Gastroesophageal sphincter (tissue), 4 donors: Measurements from ENCODE around the gene SPATA25. TPM values are rescaled to one million over a fixed set of nuclear protein-coding genes. Genes with fewer than 3 reads are reported as not detected.
A peak's percentile ranks its signal among the peaks of the same experiment; 100 is the strongest.
"Not testable (repeated sequence)": the region's sequence is repeated elsewhere in the genome, so short reads cannot be mapped to it uniquely, and the experiment has no call there.

Experiments used
- ATAC-seq: fragments of 150-250 bp; one replicate; pipeline ENCODE4 v1.9.1; 2016; ENCODE audit warnings: mild to moderate bottlenecking, moderate library complexity
- H3K27ac ChIP-seq, 4 donors: fragments of 200-600 bp; sonication (generic) in 3 of 4; 1 replicate in 3 of 4; 2 replicates in 1 of 4; pipeline ENCODE4 v1.5.1; 2016 to 2019
- H3K27me3 ChIP-seq: fragments of 200-600 bp; sonication (generic); one replicate; pipeline ENCODE4 v1.5.1; 2019
- H3K36me3 ChIP-seq, 2 donors: fragments of 200-600 bp; sonication (generic); one replicate each; pipeline ENCODE4 v1.5.1; 2019; ENCODE audit warnings: control low read depth in 1 of 2
- H3K4me1 ChIP-seq, 3 donors: fragments of 200-600 bp; sonication (generic); 1 replicate in 2 of 3; 2 replicates in 1 of 3; pipeline ENCODE4 v1.5.1; 2016 to 2019; ENCODE audit warnings: control low read depth in 2 of 3
- H3K4me3 ChIP-seq, 2 donors: fragments of 200-600 bp; sonication (generic); one replicate each; pipeline ENCODE4 v1.5.1; 2019; ENCODE audit warnings: mild to moderate bottlenecking in 1 of 2, moderate library complexity in 1 of 2
- H3K9me3 ChIP-seq, 3 donors: fragments of 200-600 bp; sonication (generic); one replicate each; pipeline ENCODE4 v1.5.1; 2017 to 2019; ENCODE audit warnings: control low read depth in 2 of 3
- CTCF ChIP-seq, 4 experiments: fragments of 200-600 bp in 2 of 4; fragments of 450-650 bp in 2 of 4; sonication (generic) in 1 of 4; IDR thresholded peaks; one replicate each; pipeline ENCODE4 v1.5.1; 2017 to 2019; ENCODE audit warnings: antibody characterized with exemption in 4 of 4, mild to moderate bottlenecking in 2 of 4, moderate library complexity in 2 of 4
- EP300 ChIP-seq: sonication (generic); formaldehyde crosslinking; IDR thresholded peaks from one replicate; pipeline ENCODE4 v1.6.1; 2017; ENCODE audit warnings: antibody characterized with exemption, mild to moderate bottlenecking
- POLR2A ChIP-seq, 2 donors: fragments of 450-650 bp; IDR thresholded peaks; one replicate each; pipeline ENCODE4 v1.6.1; 2017; ENCODE audit warnings: antibody characterized with exemption in 2 of 2, mild to moderate bottlenecking in 2 of 2, moderate library complexity in 1 of 2
- POLR2AphosphoS5 ChIP-seq: sonication (generic); formaldehyde crosslinking; IDR thresholded peaks from one replicate; pipeline ENCODE4 v1.6.1; 2017; ENCODE audit warnings: antibody characterized with exemption
- WGBS, 2 donors: methylation state at CpG; one replicate each; pipeline ENCODE4 v1.1.5; 2018; ENCODE audit warnings: low coverage in 1 of 2; 5-methylcytosine and 5-hydroxymethylcytosine counted together
- total RNA-seq, 4 donors: library from RNA; depleted of rRNA; stranded (reverse); fragments of >200 nt; gene quantifications; one replicate each; pipeline ENCODE4 v1.1.0, GENCODE V29; 2016

Gene SPATA25
- total RNA-seq, 4 donors from 2014 or later: 4.2 to 7.9 (median 5.1) TPM; not detected in 1

GRCh38 chr20:45902199-45902701 lies 14.8 kb upstream of the SPATA25 start:
- Histone ChIP-seq H3K27ac (no peak overlapping the region), H3K27me3 (no peaks in the 10 kb centered on the region), H3K36me3 (peaks cover 0 to 83% of the 10 kb centered on the region in 2 donors), H3K4me3 (no peak overlapping the region), H3K4me1 (no peaks in the 10 kb centered on the region), H3K9me3 (no peaks in the 10 kb centered on the region)
- no CpG with 5 or more reads among the region's 14 CpGs for WGBS, 2 donors
- TF ChIP-seq POLR2A (IDR thresholded peaks at IDR 0.05) (peak in 1 of 2 donors; percentile 3), CTCF (IDR thresholded peaks at IDR 0.05) (no peak), POLR2AphosphoS5 (no peak), EP300 (no peak)
- ATAC-seq: peak; percentile 26

- H3K4me1 ChIP-seq, H3K9me3 ChIP-seq, ATAC-seq, H3K4me3 ChIP-seq, H3K27me3 ChIP-seq, H3K27ac ChIP-seq: not testable (repeated sequence)
- H3K36me3 ChIP-seq: peaks cover 0 to 89% of the 10 kb centered on the region in 2 donors
- WGBS, 2 donors: 94 to 95% methylated on average over 5 to 6 of the region's 6 CpGs
Measured at GRCh38 chr20:45901332-45901731, 13.9 kb upstream of the SPATA25 start.

DNA sequence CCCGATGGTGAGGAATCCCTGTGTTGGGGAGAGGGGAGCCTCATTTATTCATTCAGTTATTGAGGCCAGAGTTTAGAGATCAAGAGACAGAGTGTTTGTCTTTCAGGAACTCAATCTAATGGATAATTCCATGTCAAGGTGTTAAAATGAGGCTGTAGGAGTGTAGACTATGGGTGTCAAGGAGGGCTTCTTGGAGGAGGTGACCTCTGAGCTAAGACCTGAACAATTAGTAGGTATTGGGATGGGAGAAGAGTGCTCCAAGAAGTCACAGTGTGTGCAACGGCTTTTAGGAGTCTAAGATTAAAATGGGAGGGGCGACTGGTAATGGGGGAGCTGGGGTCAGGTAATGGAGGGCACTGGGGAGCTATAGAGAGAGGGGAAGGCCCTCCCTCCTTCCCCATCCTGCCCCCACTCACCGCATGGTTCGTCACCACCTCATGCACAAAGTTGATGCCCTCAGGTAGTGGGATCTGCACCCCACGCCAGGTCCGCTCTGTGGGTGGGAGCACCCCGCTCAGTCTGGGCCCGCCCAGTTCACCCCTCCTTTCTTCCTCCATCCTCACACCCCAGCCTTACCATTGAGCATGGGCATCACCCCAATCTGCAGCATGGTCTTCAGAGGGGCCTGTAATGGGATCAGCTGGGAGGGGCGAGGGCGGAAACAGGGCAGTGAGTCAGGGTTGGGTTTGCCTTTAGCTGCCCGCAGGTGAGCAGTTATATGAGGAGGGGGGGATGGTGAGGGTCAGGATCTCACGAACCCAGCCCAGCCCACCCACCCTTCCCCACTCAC lies 11.8 kb upstream of the SPATA25 start:
- Histone ChIP-seq H3K36me3 (peaks cover 0 to 89% of the 10 kb centered on the region in 2 donors), H3K4me1 (no peaks in the 10 kb centered on the region), H3K4me3 (no peak overlapping the region), H3K27me3 (no peaks in the 10 kb centered on the region), H3K9me3 (no peaks in the 10 kb centered on the region), H3K27ac (no peak overlapping the region)
- TF ChIP-seq POLR2AphosphoS5 (no peak), POLR2A (IDR thresholded peaks at IDR 0.05) (no peak), CTCF (IDR thresholded peaks at IDR 0.05) (no peak), EP300 (no peak)
- WGBS, 2 donors: 73 to 76% methylated on average over 4 to 7 of the region's 13 CpGs
- no peak for ATAC-seq

DNA sequence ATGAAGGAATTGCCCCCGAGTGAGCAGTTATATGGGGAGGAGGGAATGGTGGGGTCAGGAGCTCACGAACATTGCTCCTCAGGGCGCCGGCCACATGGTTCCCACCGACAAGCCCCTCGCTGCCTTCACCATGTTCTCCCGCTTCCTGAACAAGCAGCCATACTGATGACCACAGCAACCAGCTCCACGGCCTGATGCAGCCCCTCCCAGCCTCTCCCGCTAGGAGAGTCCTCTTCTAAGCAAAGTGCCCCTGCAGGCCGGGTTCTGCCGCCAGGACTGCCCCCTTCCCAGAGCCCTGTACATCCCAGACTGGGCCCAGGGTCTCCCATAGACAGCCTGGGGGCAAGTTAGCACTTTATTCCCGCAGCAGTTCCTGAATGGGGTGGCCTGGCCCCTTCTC lies 10.9 kb upstream of the SPATA25 start:
- no peak for TF ChIP-seq POLR2A (IDR thresholded peaks at IDR 0.05)
- TF ChIP-seq EP300: no peak
- no peak for TF ChIP-seq POLR2AphosphoS5
- no peak for TF ChIP-seq CTCF (IDR thresholded peaks at IDR 0.05)
- 81 to 90% methylated on average over 4 to 5 of the region's 12 CpGs for WGBS, 2 donors
- no peak overlapping the region for H3K4me3 ChIP-seq
- no peaks in the 10 kb centered on the region for H3K9me3 ChIP-seq
- H3K36me3 ChIP-seq: peaks cover 0 to 94% of the 10 kb centered on the region in 2 donors
- H3K27me3 ChIP-seq: no peaks in the 10 kb centered on the region
- H3K4me1 ChIP-seq: peaks cover 0 to 2% (median 0%) of the 10 kb centered on the region in 3 donors
- H3K27ac ChIP-seq: no peak overlapping the region
- ATAC-seq: no peak

- ATAC-seq: no peak
- Histone ChIP-seq H3K27me3 (no peaks in the 10 kb centered on the region), H3K9me3 (no peaks in the 10 kb centered on the region), H3K4me3 (no peak overlapping the region), H3K4me1 (peaks cover 0 to 8% (median 3%) of the 10 kb centered on the region in 3 donors), H3K27ac (no peak overlapping the region), H3K36me3 (peaks cover 0 to 95% of the 10 kb centered on the region in 2 donors)
- WGBS, 2 donors: 80% methylated on average over 1 of the region's 7 CpGs; no CpG with 5 or more reads in 1 of the 2 donors
- TF ChIP-seq POLR2A (IDR thresholded peaks at IDR 0.05): no peak
- TF ChIP-seq POLR2AphosphoS5: no peak
- no peak for TF ChIP-seq EP300
Measured at GRCh38 chr20:45897692-45898091, 10.3 kb upstream of the SPATA25 start.

DNA sequence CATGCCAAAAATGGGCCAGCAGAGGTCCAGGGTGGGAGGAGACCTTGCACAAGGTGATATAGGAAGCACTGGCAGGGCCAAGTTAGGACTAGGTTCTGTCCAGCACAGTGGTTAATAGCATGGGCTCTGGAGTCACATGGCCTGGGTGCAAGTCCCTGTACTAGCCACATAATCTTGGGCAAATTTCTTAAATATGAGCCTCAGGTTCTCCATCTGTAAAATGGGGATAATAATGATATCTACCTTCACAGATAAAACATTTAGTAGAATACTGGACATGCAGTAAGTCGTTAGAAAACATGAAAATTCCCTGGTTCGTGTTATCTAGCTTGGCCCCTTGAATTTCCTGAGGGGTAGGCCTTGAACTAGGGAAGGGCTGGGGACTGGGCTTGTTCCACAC lies 9.9 kb upstream of the SPATA25 start:
- TF ChIP-seq POLR2A (IDR thresholded peaks at IDR 0.05): no peak
- TF ChIP-seq CTCF (IDR thresholded peaks at IDR 0.05): no peak
- WGBS, 2 donors: 78 to 82% methylated on average over 2 of the region's 2 CpGs
- Histone ChIP-seq H3K4me1 (peaks cover 0 to 12% (median 7%) of the 10 kb centered on the region in 3 donors), H3K9me3 (no peaks in the 10 kb centered on the region), H3K27me3 (no peaks in the 10 kb centered on the region), H3K27ac (no peak overlapping the region), H3K4me3 (no peak overlapping the region), H3K36me3 (peaks cover 0 to 95% of the 10 kb centered on the region in 2 donors)
- no peak for ATAC-seq
